Vagina (tissue), 2 donors: Measurements from ENCODE around the gene RASAL2.

Experiments used
- POLR2A ChIP-seq, 2 donors: fragments of 450-650 bp; IDR thresholded peaks; one replicate each; pipeline ENCODE4 v1.6.1; 2017; ENCODE audit warnings: antibody characterized with exemption in 2 of 2, mild to moderate bottlenecking in 2 of 2, moderate library complexity in 2 of 2
- POLR2AphosphoS5 ChIP-seq, 2 donors: sonication (generic); formaldehyde crosslinking; IDR thresholded peaks; one replicate each; pipeline ENCODE4 v1.9.0; 2017; ENCODE audit warnings: antibody characterized with exemption in 2 of 2, mild to moderate bottlenecking in 2 of 2, low read depth in 1 of 2; ENCODE audit not compliant: insufficient read depth in 1 of 2

DNA sequence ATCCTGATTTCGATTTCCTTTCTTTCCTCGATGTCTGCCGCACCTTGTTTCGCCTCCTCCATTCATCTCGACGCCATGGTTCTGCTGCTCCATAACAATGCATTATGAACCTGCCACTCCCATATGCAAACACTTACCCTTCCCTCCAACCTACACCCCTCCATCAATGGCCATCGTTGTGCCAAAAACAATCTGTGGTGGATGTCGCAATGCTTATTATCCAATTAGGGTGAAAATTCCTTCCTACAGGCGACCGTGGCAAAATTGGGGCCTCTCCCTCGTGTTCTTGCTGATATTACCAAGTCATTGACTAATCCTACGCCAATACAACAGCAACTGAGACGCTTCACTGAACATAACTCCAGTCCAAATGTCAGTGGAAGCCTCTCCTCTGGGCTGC is 362.6 kb downstream of the RASAL2 start:
- TF ChIP-seq POLR2A (IDR thresholded peaks at IDR 0.05) (no peak), POLR2AphosphoS5 (IDR thresholded peaks at IDR 0.05; ENCODE audit: insufficient read depth in 1 of 2, low read depth in 1 of 2) (no peak)
